ENCODE results near the gene TEKT2.

GRCh38 chr1:36085126-36085525, 1.2 kb downstream of the TEKT2 start:
- no peak for TF ChIP-seq CTCF (IDR thresholded peaks at IDR 0.05)
- TF ChIP-seq POLR2A (IDR thresholded peaks at IDR 0.05): no peak
